ENCODE data around the gene GABRP. TPM values are rescaled to one million over a fixed set of nuclear protein-coding genes. Genes with fewer than 3 reads are reported as not detected.

GABRP gene
- total RNA-seq, 1 experiment from 2014 or later = 1.5 TPM

- H2AFZ ChIP-seq (ENCODE audit: low read length) = no peak overlapping the region
- no peak overlapping the region for H2AK5ac ChIP-seq (ENCODE audit: insufficient read length, low read length)
- Mint-ChIP-seq H3K9me3 (peaks cover 0 to 3% of the 10 kb centered on the region in 2 experiments; a peak in 1 of 5 replicates), H3K4me1 (peaks cover 34 to 37% of the 10 kb centered on the region in 2 experiments), H3K36me3 (ENCODE audit: insufficient read depth in 1 of 3, low read depth in 3 of 3) (peaks cover 0 to 3% (median 0%) of the 10 kb centered on the region in 3 experiments; a peak in 2 of 7 replicates), H3K27ac (no peak overlapping the region), H3K27me3 (ENCODE audit: low read depth) (no peaks in the 10 kb centered on the region), H3K4me3 (no peak overlapping the region)
- peaks cover 11% of the 10 kb centered on the region; the same call in 1 of the 2 replicates for H3K4me1 ChIP-seq (ENCODE audit: insufficient read depth, low read length)
- H3K56ac ChIP-seq (ENCODE audit: insufficient read length, low read depth, low read length) = no peak overlapping the region
- TF ChIP-seq CTCF (conservative IDR thresholded peaks at IDR 0.05) = no peak
- H3K4me2 ChIP-seq (ENCODE audit: insufficient read depth, insufficient read length, low read length) = no peak overlapping the region
- no CpG with 5 or more reads among the region's 15 CpGs for WGBS (ENCODE audit: extremely low coverage, insufficient read length, low lambda C conversion rate)
- H2BK5ac ChIP-seq (ENCODE audit: insufficient read length, low read length) = no peak overlapping the region
- no peaks in the 10 kb centered on the region for H3K79me1 ChIP-seq (ENCODE audit: insufficient read depth, low read depth, low read length, poor library complexity, severe bottlenecking)
- no peak overlapping the region for H2BK15ac ChIP-seq (ENCODE audit: low read depth, low read length)
- no peaks in the 10 kb centered on the region for H3K27me3 ChIP-seq (ENCODE audit: insufficient read depth, low read length)
- H4K20me1 ChIP-seq (ENCODE audit: control insufficient read depth, insufficient read depth, insufficient read length) = no peaks in the 10 kb centered on the region
- no peak overlapping the region for H4K91ac ChIP-seq (ENCODE audit: insufficient read length, low read depth, low read length)
- no peak overlapping the region for H3T11ph ChIP-seq (ENCODE audit: low read length)
- DNase-seq = no peak
- H3K18ac ChIP-seq (ENCODE audit: insufficient read length, low read depth, low read length) = no peak overlapping the region
- H3K14ac ChIP-seq (ENCODE audit: insufficient read depth, low read length) = no peak overlapping the region
- H3K23me2 ChIP-seq (ENCODE audit: insufficient read length, low read depth, low read length, poor library complexity, severe bottlenecking) = no peaks in the 10 kb centered on the region
- no peaks in the 10 kb centered on the region for H3K9me3 ChIP-seq (ENCODE audit: control insufficient read depth, low read depth, low read length)
- no peak overlapping the region for H2BK120ac ChIP-seq (ENCODE audit: low read depth, low read length, poor library complexity, severe bottlenecking)
- no peak overlapping the region for H3K9ac ChIP-seq (ENCODE audit: extremely low read depth, insufficient read length, low read length)
- H3K27ac ChIP-seq (ENCODE audit: insufficient read length, low read depth, low read length) = no peak overlapping the region
- no peak overlapping the region for H3K4ac ChIP-seq (ENCODE audit: low read depth, low read length)
- H4K8ac ChIP-seq (replicated peaks; ENCODE audit: insufficient read length, low read depth, low read length) = no peak overlapping the region
- H4K5ac ChIP-seq (ENCODE audit: insufficient read length, low read depth, low read length) = no peak overlapping the region
- no peak overlapping the region for H3K23ac ChIP-seq (ENCODE audit: insufficient read length, low read depth, low read length)
- no peaks in the 10 kb centered on the region for H3K79me2 ChIP-seq (ENCODE audit: insufficient read depth, low read length)
- H2BK20ac ChIP-seq (ENCODE audit: low read depth, low read length, poor library complexity, severe bottlenecking) = no peak overlapping the region
- no peak overlapping the region for H2BK12ac ChIP-seq (ENCODE audit: insufficient read length, low read depth, low read length)
Measured at GRCh38 chr5:170771496-170771895, 12.0 kb upstream of the GABRP start.
